ENCODE data around the gene C21orf58.

The C21orf58 gene

GRCh38 chr21:46308431-46308830 is 15.2 kb downstream of the C21orf58 start:
- no peak for TF ChIP-seq CTCF (IDR thresholded peaks at IDR 0.05)
- no peak overlapping the region for H3K4me3 ChIP-seq (ENCODE audit: low read depth in 1 of 2, low read length in 1 of 2)
- H3K27ac ChIP-seq: no peak overlapping the region
- no peaks in the 10 kb centered on the region for H3K27me3 ChIP-seq
- H3K36me3 ChIP-seq: peaks cover 54% of the 10 kb centered on the region
- H3K4me1 ChIP-seq (ENCODE audit: control insufficient read depth in 1 of 2, insufficient read depth in 1 of 2, low read depth in 1 of 2, low read length in 1 of 2): no peaks in the 10 kb centered on the region
- no peaks in the 10 kb centered on the region for H3K9me3 ChIP-seq

DNA sequence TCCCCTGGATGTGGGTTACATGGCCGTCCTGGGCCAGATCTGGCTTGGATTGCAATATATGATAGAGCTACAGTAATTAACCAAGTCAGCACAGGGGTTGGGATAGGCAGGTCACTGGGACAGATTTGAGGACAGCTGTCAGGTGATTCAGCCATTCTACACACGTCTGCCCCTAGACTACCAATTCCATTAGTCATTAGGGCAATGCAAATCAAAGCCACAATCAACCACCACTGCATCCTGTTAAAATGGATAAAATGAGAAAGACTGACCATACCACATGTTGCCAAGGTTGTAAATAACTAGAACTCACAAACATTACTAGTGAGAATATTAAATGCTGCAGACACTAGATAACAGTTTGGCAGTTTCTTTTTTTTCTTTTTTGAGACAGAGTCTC is 16.0 kb downstream of the C21orf58 start:
- H3K27me3 ChIP-seq: no peaks in the 10 kb centered on the region
- H3K9me3 ChIP-seq: no peaks in the 10 kb centered on the region
- no peaks in the 10 kb centered on the region for H3K4me1 ChIP-seq (ENCODE audit: control insufficient read depth in 1 of 2, insufficient read depth in 1 of 2, low read depth in 1 of 2, low read length in 1 of 2)
- no peak for TF ChIP-seq CTCF (IDR thresholded peaks at IDR 0.05)
- no peak overlapping the region for H3K27ac ChIP-seq
- H3K4me3 ChIP-seq (ENCODE audit: low read depth in 1 of 2, low read length in 1 of 2): no peak overlapping the region
- peaks cover 48% of the 10 kb centered on the region for H3K36me3 ChIP-seq

DNA sequence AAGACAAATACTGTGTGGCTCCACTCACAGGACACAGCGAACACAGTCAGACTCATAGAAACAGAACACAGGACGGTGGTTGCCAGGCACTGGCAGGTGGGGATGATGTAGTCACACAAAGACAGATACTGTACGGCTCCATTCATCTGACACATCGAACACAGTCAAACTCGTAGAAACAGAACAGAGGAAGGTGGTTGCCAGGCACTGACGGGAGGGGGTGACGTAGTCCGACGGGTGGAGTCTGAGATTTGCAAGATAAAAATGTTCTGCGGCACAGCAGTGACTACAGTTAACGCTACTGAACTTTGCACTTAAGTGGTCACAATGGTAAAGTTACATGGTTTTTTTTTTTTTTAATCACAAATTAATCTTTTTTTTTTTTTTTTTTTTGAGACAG is 18.7 kb downstream of the C21orf58 start:
- Histone ChIP-seq H3K36me3 (peaks cover 59% of the 10 kb centered on the region), H3K4me1 (ENCODE audit: control insufficient read depth in 1 of 2, insufficient read depth in 1 of 2, low read depth in 1 of 2, low read length in 1 of 2) (no peaks in the 10 kb centered on the region), H3K27ac (no peak overlapping the region), H3K27me3 (no peaks in the 10 kb centered on the region), H3K4me3 (ENCODE audit: low read depth in 1 of 2, low read length in 1 of 2) (no peak overlapping the region), H3K9me3 (no peaks in the 10 kb centered on the region)
- no peak for TF ChIP-seq CTCF (IDR thresholded peaks at IDR 0.05)

GRCh38 chr21:46304437-46304836 is 19.2 kb downstream of the C21orf58 start:
- TF ChIP-seq CTCF (IDR thresholded peaks at IDR 0.05): no peak
- H3K36me3 ChIP-seq: peaks cover 64% of the 10 kb centered on the region
- H3K27me3 ChIP-seq: no peaks in the 10 kb centered on the region
- H3K9me3 ChIP-seq: no peaks in the 10 kb centered on the region
- no peaks in the 10 kb centered on the region for H3K4me1 ChIP-seq (ENCODE audit: control insufficient read depth in 1 of 2, insufficient read depth in 1 of 2, low read depth in 1 of 2, low read length in 1 of 2)
- H3K27ac ChIP-seq: no peak overlapping the region
- no peak overlapping the region for H3K4me3 ChIP-seq (ENCODE audit: low read depth in 1 of 2, low read length in 1 of 2)

- Histone ChIP-seq H3K36me3 (peaks cover 47% of the 10 kb centered on the region), H3K27ac (no peak overlapping the region), H3K4me3 (ENCODE audit: low read depth in 1 of 2, low read length in 1 of 2) (no peak overlapping the region), H3K27me3 (peaks cover 19% of the 10 kb centered on the region), H3K4me1 (ENCODE audit: control insufficient read depth in 1 of 2, insufficient read depth in 1 of 2, low read depth in 1 of 2, low read length in 1 of 2) (peaks cover 6 to 11% of the 10 kb centered on the region in 2 experiments), H3K9me3 (no peaks in the 10 kb centered on the region)
- no peak for TF ChIP-seq CTCF (IDR thresholded peaks at IDR 0.05)
Measured at GRCh38 chr21:46301759-46302158, 21.9 kb downstream of the C21orf58 start.

DNA sequence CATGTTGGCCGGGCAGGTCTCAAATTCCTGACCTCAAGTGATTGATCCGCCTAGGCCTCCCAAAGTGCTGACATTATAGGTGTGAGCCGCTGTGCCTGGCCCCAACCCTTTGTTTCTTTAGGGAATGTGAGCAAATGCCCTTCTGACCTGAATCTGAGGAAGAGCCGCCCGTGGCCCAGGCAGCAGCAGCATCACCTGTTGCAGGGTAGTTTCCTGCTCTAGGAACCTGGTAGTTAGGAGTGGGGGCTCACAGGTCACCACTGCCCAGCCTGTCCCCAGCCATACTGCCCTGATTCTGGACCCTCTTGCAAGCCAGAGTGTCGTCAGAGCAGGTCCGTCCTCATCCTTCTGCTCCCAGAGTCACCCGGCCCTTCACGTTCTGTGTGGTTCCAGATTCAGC is 24.5 kb downstream of the C21orf58 start:
- Histone ChIP-seq H3K4me1 (ENCODE audit: control insufficient read depth in 1 of 2, insufficient read depth in 1 of 2, low read depth in 1 of 2, low read length in 1 of 2) (peaks cover 6 to 11% of the 10 kb centered on the region in 2 experiments), H3K27me3 (peaks cover 41% of the 10 kb centered on the region), H3K9me3 (no peaks in the 10 kb centered on the region), H3K36me3 (peaks cover 34% of the 10 kb centered on the region), H3K27ac (no peak overlapping the region), H3K4me3 (ENCODE audit: low read depth in 1 of 2, low read length in 1 of 2) (no peak overlapping the region)
- no peak for TF ChIP-seq CTCF (IDR thresholded peaks at IDR 0.05)
